GM18499 (cell line): ENCODE results near the gene PDE4D.

Experiments
- ATAC-seq: cut with Tn5 transposase; IDR thresholded peaks from one replicate; pipeline ENCODE4 v1.9.1; 2021; ENCODE audit warnings: moderate number of reproducible peaks; ENCODE audit not compliant: insufficient read depth, unreplicated experiment

Gene PDE4D

DNA sequence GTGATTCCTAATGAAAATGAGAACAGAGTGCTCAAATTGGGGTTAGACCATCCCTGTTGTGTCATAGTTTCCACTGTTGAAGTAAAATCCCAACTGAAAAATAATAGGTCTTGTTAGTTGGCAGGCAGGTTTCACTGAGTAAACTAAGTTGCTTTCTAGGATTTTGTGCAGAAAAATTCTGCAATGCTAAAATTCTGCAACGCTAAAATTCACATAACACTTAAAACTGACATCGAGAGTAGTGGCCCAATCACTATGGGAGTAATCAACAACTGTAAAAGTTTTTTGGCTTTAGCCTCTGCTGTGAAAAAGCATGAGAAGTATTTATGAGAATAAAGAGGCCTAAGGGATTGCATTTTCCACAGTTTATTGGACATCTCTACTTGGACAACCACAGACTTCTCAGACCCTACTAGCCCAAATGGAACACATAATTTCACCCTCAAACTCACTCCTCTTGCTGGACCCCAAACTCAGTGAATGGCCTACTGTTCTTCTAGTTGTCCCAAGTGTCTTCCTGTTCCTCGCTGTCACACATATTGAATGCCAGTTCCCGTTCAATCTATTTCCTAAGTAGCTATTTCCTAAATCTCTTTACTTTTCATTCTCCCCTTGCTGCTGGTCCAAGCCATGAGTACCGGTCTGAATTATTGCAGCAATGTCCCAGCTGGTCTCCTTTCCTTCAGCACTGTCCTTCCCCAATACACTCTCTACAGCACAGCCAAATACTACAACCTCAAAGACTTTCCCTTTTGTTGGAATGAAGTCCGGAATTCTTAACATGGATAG, 355.4 kb downstream of the PDE4D start:
- no peak for ATAC-seq

DNA sequence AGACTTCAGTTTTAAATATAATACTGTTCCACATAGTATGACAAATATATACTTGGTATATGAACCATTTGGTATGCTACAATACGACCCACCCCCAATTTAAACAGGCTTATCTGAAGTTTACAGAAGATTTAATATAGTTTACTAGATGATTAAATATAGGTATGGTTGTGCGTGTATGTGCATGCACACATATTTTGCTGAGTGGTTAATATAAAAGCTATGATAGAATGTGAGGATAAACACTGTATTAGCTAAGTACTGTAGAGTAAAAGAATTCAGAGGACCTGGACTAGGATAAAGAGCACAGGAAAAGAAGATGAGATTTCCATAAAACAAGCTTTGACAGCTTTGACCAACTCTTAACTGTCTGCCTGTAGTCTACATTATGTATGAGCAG, 356.7 kb downstream of the PDE4D start:
- no peak for ATAC-seq

DNA sequence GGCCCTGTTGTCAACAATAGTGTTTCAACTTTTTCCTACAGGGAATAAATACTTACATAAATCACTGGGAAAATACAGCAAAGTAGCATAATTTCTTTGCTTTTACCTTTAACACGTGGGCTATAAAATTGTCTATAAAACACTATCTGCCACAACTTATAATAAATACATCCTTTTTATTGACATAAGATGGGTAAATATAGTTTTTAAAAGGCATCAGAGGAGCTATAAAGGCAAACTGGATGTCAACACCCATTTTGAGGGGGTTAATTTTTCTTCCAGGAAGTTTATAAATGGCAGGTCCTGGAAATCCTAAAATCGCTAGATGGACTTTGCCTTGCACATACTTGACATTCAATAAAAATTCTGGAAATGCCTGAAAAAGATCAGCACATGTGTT, 358.0 kb downstream of the PDE4D start:
- ATAC-seq: no peak

DNA sequence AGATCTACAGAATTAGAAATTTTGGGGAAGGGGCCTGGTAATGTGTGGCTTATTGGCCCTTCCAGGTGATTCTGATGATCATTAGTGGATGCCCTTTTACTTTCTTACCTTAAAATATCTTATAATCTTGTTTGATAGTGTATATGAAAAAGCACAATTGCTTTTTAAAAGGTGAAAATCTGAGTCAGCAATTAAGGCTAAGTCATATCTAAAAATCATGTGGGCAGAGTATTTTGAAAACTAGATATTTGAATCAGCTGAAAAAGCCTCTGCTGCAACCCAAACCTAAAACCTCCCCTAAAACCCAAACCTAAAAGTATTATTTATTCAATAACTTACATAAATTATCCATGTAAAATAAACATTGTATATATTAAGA, 359.8 kb downstream of the PDE4D start:
- no peak for ATAC-seq

DNA sequence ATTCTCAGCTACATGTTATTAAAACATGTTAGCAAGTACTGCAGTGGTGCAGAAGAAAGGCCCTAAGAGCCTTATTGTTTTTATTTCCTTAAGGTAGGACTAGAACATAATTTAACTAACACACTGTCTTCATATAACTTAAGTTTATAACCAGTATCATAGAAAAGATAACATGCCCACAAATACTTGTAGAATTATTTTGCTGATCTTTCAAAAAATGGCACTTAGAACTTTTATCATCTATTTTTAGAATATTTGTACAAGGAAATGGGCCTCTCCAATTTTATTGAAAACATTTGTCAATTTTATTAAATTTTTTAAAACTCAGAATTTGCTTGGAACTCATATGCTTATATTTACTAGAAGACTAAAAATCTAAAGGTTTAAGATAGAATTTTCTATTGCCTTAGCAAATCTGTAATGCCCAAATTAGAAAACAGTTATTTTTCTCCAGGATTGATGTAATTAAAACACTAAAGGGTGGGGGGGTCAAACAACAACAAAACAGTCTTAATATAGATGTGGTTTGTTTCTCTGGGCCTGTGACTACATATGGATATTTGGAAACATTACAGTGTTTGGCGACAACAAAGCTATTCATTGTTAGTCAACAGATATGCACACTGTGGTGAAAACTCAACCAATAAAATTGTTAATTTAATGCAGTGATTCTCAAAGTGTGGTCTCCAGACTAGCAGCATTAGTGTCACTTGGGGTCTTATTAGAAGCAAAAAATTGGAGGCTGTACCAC, 360.4 kb downstream of the PDE4D start:
- ATAC-seq: no peak

DNA sequence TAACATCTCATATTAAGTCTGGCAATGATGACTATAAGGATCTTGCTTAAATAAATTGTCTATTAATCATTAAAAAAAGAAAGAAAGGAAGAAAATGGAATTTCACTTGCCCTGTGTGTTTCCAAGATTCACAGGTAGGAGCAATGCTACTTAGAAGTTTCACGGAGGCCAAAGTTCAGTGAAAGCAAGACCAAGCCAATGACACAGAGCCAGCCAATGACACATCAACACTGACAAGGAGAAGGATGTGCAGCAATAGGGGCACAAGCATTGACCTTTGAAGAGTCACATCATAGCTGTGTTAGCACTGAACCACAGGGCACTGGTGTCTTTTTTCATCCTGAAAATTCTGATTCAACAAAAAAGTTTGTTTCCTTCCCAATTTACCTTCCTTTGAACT, 364.3 kb downstream of the PDE4D start:
- ATAC-seq: no peak

DNA sequence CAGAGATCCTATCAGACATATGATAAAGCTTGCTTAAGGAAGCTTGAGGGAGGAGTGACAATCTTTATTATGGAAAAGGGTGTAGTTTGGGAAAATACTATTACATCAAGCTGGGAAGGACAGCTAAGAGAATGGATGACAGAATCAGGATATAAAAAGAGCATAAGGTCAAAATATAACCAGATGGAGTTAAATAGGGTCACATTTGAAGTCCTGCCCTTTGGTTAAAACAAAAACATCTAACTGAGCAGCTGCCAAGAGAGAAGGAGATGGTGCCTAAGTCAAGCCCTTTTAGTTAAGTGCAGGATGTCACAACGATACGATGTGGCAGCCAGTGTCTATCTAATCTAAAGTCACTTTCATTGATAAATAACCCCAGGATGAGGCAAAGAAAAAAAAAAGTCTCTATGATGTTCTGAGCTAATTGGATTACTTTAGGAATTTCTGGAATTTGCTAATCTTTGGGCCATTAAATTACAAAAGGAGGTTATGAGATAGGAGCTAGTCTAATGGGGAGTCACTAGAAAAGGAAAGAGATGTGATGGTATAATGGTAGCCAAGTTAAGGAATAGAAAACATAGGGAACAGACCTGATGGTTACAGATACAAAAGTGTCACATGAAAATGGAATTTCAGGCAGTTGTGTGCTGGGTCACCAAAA, 365.2 kb downstream of the PDE4D start:
- ATAC-seq: no peak

GRCh38 chr5:59525957-59526356, 367.6 kb downstream of the PDE4D start:
- ATAC-seq: no peak

GRCh38 chr5:59525311-59525710, 368.2 kb downstream of the PDE4D start:
- ATAC-seq: no peak

DNA sequence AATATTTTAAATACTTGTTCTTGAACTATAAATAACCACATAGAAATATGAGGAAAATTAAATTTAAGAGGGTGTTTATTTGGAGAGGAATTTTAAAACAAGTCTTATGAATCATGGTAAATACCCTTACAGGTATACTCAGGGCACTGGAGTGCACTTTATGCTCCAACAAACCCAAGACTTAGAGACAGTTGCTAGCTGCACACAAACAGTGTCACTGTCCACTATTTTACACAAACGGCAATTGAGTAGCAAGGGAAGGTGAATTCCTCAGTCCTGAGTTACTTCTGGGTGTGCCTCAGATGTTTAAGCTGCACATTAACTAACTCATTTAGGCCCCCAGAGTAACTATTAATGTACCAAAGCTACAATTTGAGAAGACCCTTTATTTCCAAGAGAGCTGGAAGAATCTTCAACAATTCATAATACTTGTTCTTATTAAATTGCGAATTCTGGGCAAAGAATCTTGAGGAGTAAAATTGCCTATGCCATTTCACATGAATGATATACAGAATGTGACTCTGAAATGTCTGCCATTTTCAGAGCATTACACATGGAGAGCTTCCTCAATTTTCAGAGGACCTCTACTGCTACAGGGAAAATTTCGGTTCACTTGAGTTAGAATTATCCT, 371.2 kb downstream of the PDE4D start:
- no peak for ATAC-seq

DNA sequence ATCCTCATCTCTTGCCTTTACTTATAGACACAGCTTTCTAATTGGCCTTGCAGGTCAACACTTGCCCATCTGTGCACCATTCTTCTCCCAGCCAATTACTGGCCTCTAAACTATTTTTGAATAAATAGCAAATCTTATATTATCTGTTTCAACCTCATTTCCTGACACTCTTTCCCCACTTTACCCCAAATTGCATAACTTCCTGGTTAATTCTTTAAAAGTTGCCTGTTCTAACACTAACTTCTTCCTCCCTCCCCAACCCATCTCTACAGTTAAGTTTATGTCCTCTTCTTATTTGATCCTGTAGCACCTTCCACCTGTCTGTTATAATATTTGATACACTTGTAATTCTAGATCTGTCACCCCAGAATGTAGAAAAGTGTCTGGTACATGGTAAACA, 372.1 kb downstream of the PDE4D start:
- ATAC-seq: no peak

DNA sequence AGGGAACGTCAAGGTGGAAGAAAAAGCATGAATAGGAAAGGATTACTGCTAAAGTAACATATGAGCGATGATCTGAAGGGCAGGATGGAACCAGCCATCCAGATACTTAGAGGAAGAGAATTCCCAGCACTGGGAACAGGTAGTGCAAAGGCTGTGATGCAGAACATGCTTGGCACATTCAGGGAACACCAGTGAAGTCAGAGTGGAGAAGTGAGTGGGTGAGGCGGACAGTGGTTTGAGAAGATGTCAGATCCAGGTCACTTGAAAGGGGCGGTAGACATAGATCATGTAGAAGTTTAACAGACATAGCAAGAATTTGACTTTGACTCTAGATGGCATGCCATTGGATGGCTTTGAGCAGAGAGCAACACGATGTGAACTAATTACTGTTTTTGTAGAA, 374.2 kb downstream of the PDE4D start:
- no peak for ATAC-seq

GRCh38 chr5:59517926-59518585, 375.5 kb downstream of the PDE4D start:
- no peak for ATAC-seq

GRCh38 chr5:59516161-59516560, 377.4 kb downstream of the PDE4D start:
- no peak for ATAC-seq

DNA sequence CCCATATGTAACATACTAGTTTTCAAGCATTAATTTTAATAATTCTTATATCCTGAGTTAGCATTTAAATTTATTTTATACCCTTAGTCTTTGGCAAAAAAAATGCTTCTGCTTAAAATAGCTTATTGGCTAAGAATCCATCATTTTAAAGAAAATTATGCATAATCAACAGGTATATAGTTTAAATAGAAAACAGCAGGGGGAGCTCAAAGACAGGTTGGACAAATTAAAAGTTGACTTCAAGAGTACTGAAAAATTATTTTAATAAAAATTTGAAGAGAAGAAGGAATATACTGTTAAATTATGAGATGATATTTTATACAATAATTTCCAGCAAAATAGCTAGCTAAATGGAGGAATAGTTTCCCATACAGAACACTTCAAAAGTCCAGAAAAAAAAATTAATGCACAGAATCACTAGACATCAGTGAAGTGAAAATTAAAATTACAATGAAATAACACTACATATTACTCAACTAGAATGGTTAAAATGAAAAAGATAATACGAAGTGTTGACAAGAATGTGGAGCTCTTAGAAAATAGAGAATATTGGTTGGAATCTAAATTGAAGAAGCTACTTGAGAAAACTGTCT, 387.1 kb downstream of the PDE4D start:
- ATAC-seq: no peak

GRCh38 chr5:59504043-59504442, 389.5 kb downstream of the PDE4D start:
- no peak for ATAC-seq

DNA sequence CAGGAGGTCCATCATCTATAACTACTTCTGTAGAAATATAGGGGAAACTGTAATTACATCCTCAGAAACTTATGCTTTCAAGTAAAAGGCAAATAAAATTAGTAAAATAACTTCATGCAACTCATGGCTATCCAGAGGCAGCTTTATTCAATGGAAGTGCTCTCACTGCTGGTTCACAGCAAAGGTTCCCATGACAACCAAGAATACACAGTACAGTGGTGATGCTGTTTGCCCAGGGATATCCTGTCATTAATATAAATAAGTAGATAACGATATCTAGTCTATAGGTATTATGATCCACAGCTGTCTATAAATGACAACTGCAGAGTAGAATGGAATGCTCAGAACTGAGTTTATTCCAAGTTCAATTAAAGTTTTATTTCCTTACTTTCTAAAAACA, 390.3 kb downstream of the PDE4D start:
- ATAC-seq: no peak

DNA sequence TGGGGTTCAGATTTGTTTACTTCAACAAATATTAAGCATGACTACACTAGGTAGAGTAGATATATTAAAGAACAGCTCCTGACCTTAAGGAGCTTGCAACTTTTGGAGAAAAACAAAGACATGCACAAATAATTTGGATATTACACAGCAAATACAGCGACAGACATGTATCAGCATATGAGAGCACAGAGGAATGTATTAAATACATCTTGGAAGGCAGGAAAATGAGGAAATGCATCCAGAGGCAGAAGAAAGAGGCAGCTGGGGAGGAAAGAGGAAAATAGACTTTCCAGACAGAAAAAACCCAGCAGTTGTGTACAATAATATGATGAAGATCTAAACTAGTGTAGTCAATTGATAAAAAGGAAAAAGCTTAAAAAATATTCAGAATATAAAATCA, 392.2 kb downstream of the PDE4D start:
- no peak for ATAC-seq

GRCh38 chr5:59500014-59500413, 393.5 kb downstream of the PDE4D start:
- no peak for ATAC-seq

GRCh38 chr5:59497207-59497606, 396.3 kb downstream of the PDE4D start:
- ATAC-seq: no peak
